HepG2 (cell line): ENCODE measurements around the gene UBL7. TPM values are rescaled to one million over a fixed set of nuclear protein-coding genes. Genes with fewer than 3 reads are reported as not detected.

Source experiments
- ATAC-seq: fragments of 200-7000 bp; cut with Tn5 transposase; 3 replicates; pipeline ENCODE4 v1.9.1; 2020; ENCODE audit warnings: mild to moderate bottlenecking, moderate library complexity
- BruUV-seq: library from RNA; stranded (reverse); fragments of 400-500 nt; replicated peaks from 2 replicates; lab custom pipeline; 2021; lab: Mats Ljungman, UMichigan
- CTCF ChIA-PET: fragments of 300-600 bp; formaldehyde crosslinking; extraction: SDS; loops from one replicate; lab custom pipeline; 2021; ENCODE audit warnings: low total read pairs, inconsistent platforms, low intra/inter-chr PET ratio; lab: Yijun Ruan, JAX
- POLR2A ChIA-PET: fragments of 350-600 bp; sonication (Branson Sonifier 250); formaldehyde crosslinking; loops from one replicate; lab custom pipeline; 2020; ENCODE audit warnings: antibody characterized with exemption, inconsistent platforms; lab: Yijun Ruan, JAX
- DNase-seq: peaks from one replicate; pipeline ENCODE4 v3.0.0-alpha.2; 2015; ENCODE audit warnings: low spot score
- FAIRE-seq: peaks from 3 replicates; lab custom pipeline; 2011; peaks lifted over from hg19 to GRCh38; lab: Jason Lieb, UNC
- H2AFZ ChIP-seq: one replicate; pipeline ENCODE4 v1.6.1; 2011; ENCODE audit warnings: low read length, inconsistent platforms
- H3K27ac ChIP-seq: fragments of 300-600 bp; 3 replicates; pipeline ENCODE4 v1.8.0; 2011; ENCODE audit warnings: mixed run types, mild to moderate bottlenecking, mixed read lengths, low read length, inconsistent platforms; ENCODE audit not compliant: insufficient read depth; ENCODE audit errors: extremely low read length
- H3K27me3 ChIP-seq, 2 experiments: fragments of 200-600 bp in 1 of 2; 2 replicates in 1 of 2; 3 replicates in 1 of 2; pipeline versions ENCODE4 v1.6.0 to v1.8.0; 2011; ENCODE audit warnings: low read length in 2 of 2, mild to moderate bottlenecking in 2 of 2, moderate library complexity in 2 of 2, inconsistent platforms in 1 of 2; ENCODE audit not compliant: insufficient read depth in 2 of 2, control insufficient read depth in 1 of 2
- H3K36me3 ChIP-seq, 2 experiments: fragments of 200-600 bp in 1 of 2; replicated peaks in 1 of 2; 2 replicates in 1 of 2; 3 replicates in 1 of 2; pipeline versions ENCODE4 v1.5.1 to v1.8.0; 2011; ENCODE audit warnings: low read length in 2 of 2, inconsistent platforms in 1 of 2; ENCODE audit not compliant: insufficient read depth in 2 of 2, control insufficient read depth in 1 of 2
- H3K4me1 ChIP-seq: 2 replicates; pipeline ENCODE4 v1.5.1; 2012; ENCODE audit warnings: low read length, inconsistent platforms; ENCODE audit not compliant: insufficient read depth
- H3K4me2 ChIP-seq: 2 replicates; pipeline ENCODE4 v1.6.0; 2011; ENCODE audit warnings: low read depth, low read length, inconsistent platforms
- H3K4me3 ChIP-seq, 3 experiments: fragments of 200-600 bp in 1 of 3; sonication (generic), shearing (Covaris generic) in 1 of 3; replicated peaks in 1 of 3; 2 replicates each; pipeline ENCODE4 v1.5.1; 2011 to 2016; ENCODE audit warnings: low read length in 3 of 3, inconsistent platforms in 2 of 3, low read depth in 2 of 3, mild to moderate bottlenecking in 2 of 3, control low read depth in 1 of 3, mixed read lengths in 1 of 3; ENCODE audit not compliant: insufficient read depth in 1 of 3
- H3K79me2 ChIP-seq: one replicate; pipeline ENCODE4 v1.6.1; 2011; ENCODE audit warnings: low read length, inconsistent platforms; ENCODE audit not compliant: insufficient read depth
- H3K9ac ChIP-seq: 2 replicates; pipeline ENCODE4 v1.6.0; 2011; ENCODE audit warnings: mild to moderate bottlenecking, low read depth, low read length, inconsistent platforms; ENCODE audit not compliant: insufficient read depth
- H3K9me3 ChIP-seq: 2 replicates; pipeline ENCODE4 v1.5.1; 2012; ENCODE audit warnings: mild to moderate bottlenecking, low read length
- H4K20me1 ChIP-seq: 2 replicates; pipeline ENCODE4 v1.6.0; 2011; ENCODE audit warnings: inconsistent platforms, mild to moderate bottlenecking, low read length, moderate library complexity; ENCODE audit not compliant: insufficient read depth
- AGO2 ChIP-seq: fragments of 200-400 bp; formaldehyde crosslinking; optimal IDR thresholded peaks from 2 replicates; pipeline ENCODE3; 2017; ENCODE audit warnings: mild to moderate bottlenecking, low read depth, low read length, moderate library complexity
- CHD4 ChIP-seq: fragments of 200-600 bp; sonication (generic); IDR thresholded peaks from 2 replicates; pipeline ENCODE4 v1.7.0; 2017; ENCODE audit warnings: mild to moderate bottlenecking, low read length, borderline replicate concordance
- CREB1 ChIP-seq, 2 experiments: fragments of 450-650 bp in 1 of 2; IDR thresholded peaks; 2 replicates each; pipeline ENCODE4 v1.6.1; 2016 to 2017; ENCODE audit warnings: control low read depth in 1 of 2, mild to moderate bottlenecking in 1 of 2, missing compliant biosample characterization in 1 of 2, missing genetic modification characterization in 1 of 2
- JARID2 ChIP-seq: sonication (generic); formaldehyde crosslinking; IDR thresholded peaks from 2 replicates; pipeline ENCODE4 v1.8.1; 2023; ENCODE audit warnings: missing genetic modification reagents, inconsistent platforms; ENCODE audit not compliant: insufficient replicate concordance
- JUND ChIP-seq: sonication (generic); formaldehyde crosslinking; IDR thresholded peaks from 2 replicates; pipeline ENCODE4 v1.8.0; 2022; ENCODE audit warnings: mild to moderate bottlenecking, missing genetic modification reagents
- MAFF ChIP-seq: IDR thresholded peaks from 2 replicates; pipeline ENCODE4 v1.6.1; 2011; ENCODE audit warnings: low read depth, low read length, improper control_type of control experiment
- MATR3 ChIP-seq: sonication (generic); formaldehyde crosslinking; IDR thresholded peaks from 2 replicates; pipeline ENCODE4 v1.4.0; 2020; ENCODE audit warnings: missing genetic modification reagents
- POLR2G ChIP-seq: fragments of 200-400 bp; formaldehyde crosslinking; IDR thresholded peaks from 2 replicates; pipeline ENCODE4 v1.6.1; 2018; ENCODE audit warnings: mild to moderate bottlenecking, low read depth, low read length, moderate library complexity
- RARA ChIP-seq: IDR thresholded peaks from 2 replicates; pipeline ENCODE4 v1.6.1; 2016; ENCODE audit warnings: missing genetic modification reagents, missing compliant biosample characterization
- SMYD3 ChIP-seq: sonication (generic); formaldehyde crosslinking; IDR thresholded peaks from 2 replicates; pipeline ENCODE4 v1.8.1; 2023; ENCODE audit warnings: mild to moderate bottlenecking, missing genetic modification reagents
- TAF15 ChIP-seq: fragments of 200-400 bp; formaldehyde crosslinking; IDR thresholded peaks from one replicate; pipeline ENCODE4 v1.6.1; 2018; ENCODE audit warnings: mild to moderate bottlenecking, low read depth, low read length; ENCODE audit not compliant: poor library complexity, severe bottlenecking
- ZNF232 ChIP-seq: sonication (generic); formaldehyde crosslinking; IDR thresholded peaks from 2 replicates; pipeline ENCODE4 v1.4.0; 2020; ENCODE audit warnings: missing genetic modification reagents, borderline replicate concordance
- ZNF446 ChIP-seq: sonication (generic); formaldehyde crosslinking; IDR thresholded peaks from 2 replicates; pipeline ENCODE4 v1.5.0; 2020; ENCODE audit warnings: mild to moderate bottlenecking, missing genetic modification reagents
- WGBS: methylation state at CpG from one replicate; pipeline ENCODE4 v1.1.6; 2017; ENCODE audit warnings: low lambda C conversion rate; 5-methylcytosine and 5-hydroxymethylcytosine counted together
- in situ Hi-C: cut with HindIII; loops from 2 replicates; pipeline ENCODE4 v1.10.0; 2017; ENCODE audit warnings: low pct_unique_long_range_greater_than_20kb; ENCODE audit not compliant: extremely low pct_ligation_motif_present
- intact Hi-C: fragments of 100-400 bp; cut with micrococcal nuclease; formaldehyde crosslinking; loops from one replicate; pipeline ENCODE4 v1.10.0; 2022; ENCODE audit not compliant: unreplicated experiment
- polyA plus RNA-seq, 8 experiments: library from polyadenylated mRNA; depleted of rRNA in 3 of 8; stranded (reverse) in 7 of 8; unstranded in 1 of 8; fragments of >200 nt; fragmentation: Illumina TruSeq in 4 of 8; extraction: Trizol in 4 of 8; gene quantifications; 2 replicates each; pipeline versions ENCODE4 v1.2.1 to v1.2.3, GENCODE V29; 2011 to 2016; ENCODE audit warnings: low read depth in 4 of 8, missing spikeins in 1 of 8, mixed read lengths in 1 of 8; ENCODE audit not compliant: insufficient read depth in 1 of 8
- total RNA-seq, 5 experiments: library from RNA; depleted of rRNA; stranded (reverse); fragments of >200 nt; fragmentation: Illumina TruSeq; extraction: Trizol; gene quantifications; 2 replicates each; pipeline ENCODE4 v1.2.3, GENCODE V29; 2016; ENCODE audit warnings: low read depth in 1 of 5
- TF ChIP-seq, protein P1 (sequence below): sonication (generic); formaldehyde crosslinking; IDR thresholded peaks from 2 replicates; pipeline ENCODE4 v1.9.0; 2021; ENCODE audit warnings: missing genetic modification reagents, mild to moderate bottlenecking, borderline replicate concordance
- TF ChIP-seq, protein P2 (sequence below): sonication (generic); formaldehyde crosslinking; IDR thresholded peaks from 2 replicates; pipeline ENCODE4 v1.5.0; 2020; ENCODE audit warnings: mild to moderate bottlenecking, missing genetic modification reagents, borderline replicate concordance

The UBL7 gene
- total and polyA plus RNA-seq, 2 of the 13 experiments (the other 11 are each of a cell fraction or from before 2014, with no cell fraction given), result 55.0 to 63.5 TPM

DNA sequence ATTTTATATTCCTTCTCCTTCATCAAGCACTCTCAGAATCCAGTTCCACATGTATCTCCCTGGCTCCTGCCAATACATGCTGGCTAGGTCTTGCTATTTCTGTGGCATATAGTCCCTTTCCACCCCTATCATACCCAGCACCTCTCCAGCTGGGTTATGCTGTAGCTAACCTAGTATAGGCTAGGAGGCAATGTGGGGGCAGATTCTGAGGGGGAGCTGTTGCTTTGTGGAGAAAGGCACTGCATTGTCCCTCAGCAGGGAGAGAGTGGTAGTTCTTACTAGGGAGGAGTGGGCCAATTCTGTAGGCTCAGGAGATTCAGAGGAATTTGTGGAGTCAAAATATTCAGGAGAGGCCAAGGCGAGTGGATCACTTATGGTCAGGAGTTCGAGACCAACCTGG, 39.4 kb upstream of the UBL7 start:
- Histone ChIP-seq H4K20me1 (no peaks in the 10 kb centered on the region), H3K36me3 (0 out of 5 replicates have a peak, but pooled peaks cover 0 to 4% of the 10 kb centered on the region in 2 experiments), H3K27me3 (no peaks in the 10 kb centered on the region), H3K4me1 (peaks cover 10% of the 10 kb centered on the region), H3K79me2 (no peaks in the 10 kb centered on the region), H3K4me2 (no peak overlapping the region), H3K27ac (no peak overlapping the region), H3K9me3 (no peaks in the 10 kb centered on the region), H3K9ac (no peak overlapping the region), H2AFZ (no peak overlapping the region), H3K4me3 (no peak overlapping the region)
- WGBS, result 95% methylated on average over 2 of the region's 2 CpGs
- ChIA-PET POLR2A (no interaction called here), CTCF (no interaction called here)
- DNase-seq, result no peak
- in situ Hi-C loops, result no loop called here
- intact Hi-C loops, result no loop called here
- no peak for FAIRE-seq
- no peak for ATAC-seq
- TF ChIP-seq ZNF232 (CRISPR knock-in tag), result no peak
- TF ChIP-seq JARID2, result no peak
- TF ChIP-seq POLR2G, result no peak
- TF ChIP-seq ZNF446 (CRISPR knock-in tag), result no peak
- TF ChIP-seq, protein P1, sequence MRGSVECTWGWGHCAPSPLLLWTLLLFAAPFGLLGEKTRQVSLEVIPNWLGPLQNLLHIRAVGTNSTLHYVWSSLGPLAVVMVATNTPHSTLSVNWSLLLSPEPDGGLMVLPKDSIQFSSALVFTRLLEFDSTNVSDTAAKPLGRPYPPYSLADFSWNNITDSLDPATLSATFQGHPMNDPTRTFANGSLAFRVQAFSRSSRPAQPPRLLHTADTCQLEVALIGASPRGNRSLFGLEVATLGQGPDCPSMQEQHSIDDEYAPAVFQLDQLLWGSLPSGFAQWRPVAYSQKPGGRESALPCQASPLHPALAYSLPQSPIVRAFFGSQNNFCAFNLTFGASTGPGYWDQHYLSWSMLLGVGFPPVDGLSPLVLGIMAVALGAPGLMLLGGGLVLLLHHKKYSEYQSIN (CRISPR knock-in tag), result no peak
- TF ChIP-seq, protein P2, sequence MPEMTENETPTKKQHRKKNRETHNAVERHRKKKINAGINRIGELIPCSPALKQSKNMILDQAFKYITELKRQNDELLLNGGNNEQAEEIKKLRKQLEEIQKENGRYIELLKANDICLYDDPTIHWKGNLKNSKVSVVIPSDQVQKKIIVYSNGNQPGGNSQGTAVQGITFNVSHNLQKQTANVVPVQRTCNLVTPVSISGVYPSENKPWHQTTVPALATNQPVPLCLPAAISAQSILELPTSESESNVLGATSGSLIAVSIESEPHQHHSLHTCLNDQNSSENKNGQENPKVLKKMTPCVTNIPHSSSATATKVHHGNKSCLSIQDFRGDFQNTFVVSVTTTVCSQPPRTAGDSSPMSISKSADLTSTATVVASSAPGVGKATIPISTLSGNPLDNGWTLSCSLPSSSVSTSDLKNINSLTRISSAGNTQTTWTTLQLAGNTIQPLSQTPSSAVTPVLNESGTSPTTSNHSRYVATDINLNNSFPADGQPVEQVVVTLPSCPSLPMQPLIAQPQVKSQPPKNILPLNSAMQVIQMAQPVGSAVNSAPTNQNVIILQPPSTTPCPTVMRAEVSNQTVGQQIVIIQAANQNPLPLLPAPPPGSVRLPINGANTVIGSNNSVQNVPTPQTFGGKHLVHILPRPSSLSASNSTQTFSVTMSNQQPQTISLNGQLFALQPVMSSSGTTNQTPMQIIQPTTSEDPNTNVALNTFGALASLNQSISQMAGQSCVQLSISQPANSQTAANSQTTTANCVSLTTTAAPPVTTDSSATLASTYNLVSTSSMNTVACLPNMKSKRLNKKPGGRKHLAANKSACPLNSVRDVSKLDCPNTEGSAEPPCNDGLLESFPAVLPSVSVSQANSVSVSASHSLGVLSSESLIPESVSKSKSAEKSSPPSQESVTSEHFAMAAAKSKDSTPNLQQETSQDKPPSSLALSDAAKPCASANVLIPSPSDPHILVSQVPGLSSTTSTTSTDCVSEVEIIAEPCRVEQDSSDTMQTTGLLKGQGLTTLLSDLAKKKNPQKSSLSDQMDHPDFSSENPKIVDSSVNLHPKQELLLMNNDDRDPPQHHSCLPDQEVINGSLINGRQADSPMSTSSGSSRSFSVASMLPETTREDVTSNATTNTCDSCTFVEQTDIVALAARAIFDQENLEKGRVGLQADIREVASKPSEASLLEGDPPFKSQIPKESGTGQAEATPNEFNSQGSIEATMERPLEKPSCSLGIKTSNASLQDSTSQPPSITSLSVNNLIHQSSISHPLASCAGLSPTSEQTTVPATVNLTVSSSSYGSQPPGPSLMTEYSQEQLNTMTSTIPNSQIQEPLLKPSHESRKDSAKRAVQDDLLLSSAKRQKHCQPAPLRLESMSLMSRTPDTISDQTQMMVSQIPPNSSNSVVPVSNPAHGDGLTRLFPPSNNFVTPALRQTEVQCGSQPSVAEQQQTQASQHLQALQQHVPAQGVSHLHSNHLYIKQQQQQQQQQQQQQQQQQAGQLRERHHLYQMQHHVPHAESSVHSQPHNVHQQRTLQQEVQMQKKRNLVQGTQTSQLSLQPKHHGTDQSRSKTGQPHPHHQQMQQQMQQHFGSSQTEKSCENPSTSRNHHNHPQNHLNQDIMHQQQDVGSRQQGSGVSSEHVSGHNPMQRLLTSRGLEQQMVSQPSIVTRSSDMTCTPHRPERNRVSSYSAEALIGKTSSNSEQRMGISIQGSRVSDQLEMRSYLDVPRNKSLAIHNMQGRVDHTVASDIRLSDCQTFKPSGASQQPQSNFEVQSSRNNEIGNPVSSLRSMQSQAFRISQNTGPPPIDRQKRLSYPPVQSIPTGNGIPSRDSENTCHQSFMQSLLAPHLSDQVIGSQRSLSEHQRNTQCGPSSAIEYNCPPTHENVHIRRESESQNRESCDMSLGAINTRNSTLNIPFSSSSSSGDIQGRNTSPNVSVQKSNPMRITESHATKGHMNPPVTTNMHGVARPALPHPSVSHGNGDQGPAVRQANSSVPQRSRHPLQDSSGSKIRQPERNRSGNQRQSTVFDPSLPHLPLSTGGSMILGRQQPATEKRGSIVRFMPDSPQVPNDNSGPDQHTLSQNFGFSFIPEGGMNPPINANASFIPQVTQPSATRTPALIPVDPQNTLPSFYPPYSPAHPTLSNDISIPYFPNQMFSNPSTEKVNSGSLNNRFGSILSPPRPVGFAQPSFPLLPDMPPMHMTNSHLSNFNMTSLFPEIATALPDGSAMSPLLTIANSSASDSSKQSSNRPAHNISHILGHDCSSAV (CRISPR knock-in tag), result no peak
- TF ChIP-seq CHD4, result no peak
- TF ChIP-seq AGO2, result no peak
- no peak for TF ChIP-seq CREB1 (IDR thresholded peaks at IDR 0.05)
- TF ChIP-seq CREB1 (CRISPR knock-in tag; IDR thresholded peaks at IDR 0.05), result no peak
- no peak for TF ChIP-seq MATR3 (CRISPR knock-in tag)
- TF ChIP-seq MAFF, result no peak
- no peak for TF ChIP-seq SMYD3 (CRISPR knock-in tag)
- TF ChIP-seq TAF15, result no peak
- no peak for TF ChIP-seq JUND (CRISPR knock-in tag)
- TF ChIP-seq RARA, result no peak
- no TSS peak for BruUV-seq
